ENCODE measurements around the gene RNF135. TPM values are rescaled to one million over a fixed set of nuclear protein-coding genes. Genes with fewer than 3 reads are reported as not detected.

Gene RNF135
- total RNA-seq, 1 experiment from 2014 or later, result 8.0 TPM

- H2BK15ac ChIP-seq (ENCODE audit: low read depth, low read length), result no peak overlapping the region
- H3K9ac ChIP-seq (ENCODE audit: extremely low read depth, insufficient read length, low read length), result no peak overlapping the region
- H2BK5ac ChIP-seq (ENCODE audit: insufficient read length, low read length), result no peak overlapping the region
- H2BK12ac ChIP-seq (ENCODE audit: insufficient read length, low read depth, low read length), result no peak overlapping the region
- no peak overlapping the region for H3K4ac ChIP-seq (ENCODE audit: low read depth, low read length)
- no peak overlapping the region for H2AK5ac ChIP-seq (ENCODE audit: insufficient read length, low read length)
- no peak overlapping the region for H3K23ac ChIP-seq (ENCODE audit: insufficient read length, low read depth, low read length)
- no peaks in the 10 kb centered on the region for H3K79me2 ChIP-seq (ENCODE audit: insufficient read depth, low read length)
- no peak overlapping the region for H3K4me2 ChIP-seq (ENCODE audit: insufficient read depth, insufficient read length, low read length)
- no peaks in the 10 kb centered on the region for H4K20me1 ChIP-seq (ENCODE audit: control insufficient read depth, insufficient read depth, insufficient read length)
- peaks cover 6 to 8% of the 10 kb centered on the region in 2 experiments for H3K4me1 Mint-ChIP-seq
- no peak overlapping the region for H3K27ac Mint-ChIP-seq
- H4K91ac ChIP-seq (ENCODE audit: insufficient read length, low read depth, low read length), result no peak overlapping the region
- no peak overlapping the region for H2BK120ac ChIP-seq (ENCODE audit: low read depth, low read length, poor library complexity, severe bottlenecking)
- H3K36me3 Mint-ChIP-seq (ENCODE audit: insufficient read depth in 1 of 3, low read depth in 3 of 3), result no peaks in the 10 kb centered on the region
- H4K5ac ChIP-seq (ENCODE audit: insufficient read length, low read depth, low read length), result no peak overlapping the region
- no peak for DNase-seq
- H3K14ac ChIP-seq (ENCODE audit: insufficient read depth, low read length), result no peak overlapping the region
- no peak overlapping the region for H4K8ac ChIP-seq (replicated peaks; ENCODE audit: insufficient read length, low read depth, low read length)
- no peak overlapping the region for H2AFZ ChIP-seq (ENCODE audit: low read length)
- no peaks in the 10 kb centered on the region for H3K9me3 ChIP-seq (ENCODE audit: control insufficient read depth, low read depth, low read length)
- no peak overlapping the region for H3K56ac ChIP-seq (ENCODE audit: insufficient read length, low read depth, low read length)
- H3K4me3 Mint-ChIP-seq, result no peak overlapping the region
- peaks cover 5% of the 10 kb centered on the region; the same call in 1 of the 2 replicates for H3K27me3 Mint-ChIP-seq (ENCODE audit: low read depth)
- WGBS (ENCODE audit: extremely low coverage, insufficient read length, low lambda C conversion rate), result no CpG with 5 or more reads among the region's 5 CpGs
- no peak overlapping the region for H2BK20ac ChIP-seq (ENCODE audit: low read depth, low read length, poor library complexity, severe bottlenecking)
- no peaks in the 10 kb centered on the region for H3K9me3 Mint-ChIP-seq
- H3T11ph ChIP-seq (ENCODE audit: low read length), result no peak overlapping the region
- H3K4me1 ChIP-seq (ENCODE audit: insufficient read depth, low read length), result peaks cover 3% of the 10 kb centered on the region; the same call in 1 of the 2 replicates
- TF ChIP-seq CTCF (conservative IDR thresholded peaks at IDR 0.05), result no peak
- no peaks in the 10 kb centered on the region for H3K27me3 ChIP-seq (ENCODE audit: insufficient read depth, low read length)
- no peak overlapping the region for H3K18ac ChIP-seq (ENCODE audit: insufficient read length, low read depth, low read length)
- no peaks in the 10 kb centered on the region for H3K79me1 ChIP-seq (ENCODE audit: insufficient read depth, low read depth, low read length, poor library complexity, severe bottlenecking)
- H3K27ac ChIP-seq (ENCODE audit: insufficient read length, low read depth, low read length), result no peak overlapping the region
- no peaks in the 10 kb centered on the region for H3K23me2 ChIP-seq (ENCODE audit: insufficient read length, low read depth, low read length, poor library complexity, severe bottlenecking)
Observed at GRCh38 chr17:30964876-30965275, 6.0 kb upstream of the RNF135 start.
